ENCODE data around the gene CAMSAP2.
"Not testable (repeated sequence)": the region's sequence is repeated elsewhere in the genome, so short reads cannot be mapped to it uniquely, and the experiment has no call there.

Gene CAMSAP2

DNA sequence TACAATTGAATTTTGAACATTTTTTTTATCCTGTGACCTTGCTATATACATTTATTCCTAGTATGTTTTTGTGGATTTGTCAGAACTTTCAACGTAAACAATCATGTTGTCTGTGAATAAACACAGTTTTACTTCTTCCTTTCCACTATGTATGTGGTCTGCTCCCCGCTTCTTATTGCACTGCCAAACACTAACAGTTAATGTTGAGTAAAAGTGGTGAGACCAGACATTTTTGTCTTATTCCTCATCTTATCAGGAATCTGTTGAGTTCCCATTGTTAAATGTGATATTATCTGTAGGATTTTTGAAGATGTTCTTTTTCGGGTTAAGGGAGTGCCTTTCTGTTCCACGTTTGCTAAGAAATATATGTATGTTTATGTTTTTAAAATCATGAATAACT is 45.9 kb downstream of the CAMSAP2 start:
- no peak for DNase-seq (ENCODE audit: low spot score)

DNA sequence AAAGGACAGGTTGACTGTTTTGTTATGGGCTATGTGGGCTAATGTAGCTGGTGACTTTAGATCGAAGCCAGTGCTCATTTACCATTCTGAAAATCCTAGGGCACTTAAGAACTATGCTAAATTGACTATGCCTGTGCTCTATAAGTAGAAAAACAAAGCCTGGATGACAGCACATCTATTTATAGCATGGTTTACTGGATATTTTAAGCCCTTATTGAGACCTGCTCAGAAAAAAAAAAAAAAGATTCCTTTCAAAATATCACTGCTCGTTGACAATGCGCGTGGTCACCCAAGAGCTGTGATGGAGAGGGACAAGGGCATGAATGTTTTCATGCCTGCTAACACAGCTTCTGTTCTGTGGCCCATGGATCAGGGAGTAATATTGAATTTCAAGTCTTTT is 48.1 kb downstream of the CAMSAP2 start:
- no peak for DNase-seq (ENCODE audit: low spot score)

DNA sequence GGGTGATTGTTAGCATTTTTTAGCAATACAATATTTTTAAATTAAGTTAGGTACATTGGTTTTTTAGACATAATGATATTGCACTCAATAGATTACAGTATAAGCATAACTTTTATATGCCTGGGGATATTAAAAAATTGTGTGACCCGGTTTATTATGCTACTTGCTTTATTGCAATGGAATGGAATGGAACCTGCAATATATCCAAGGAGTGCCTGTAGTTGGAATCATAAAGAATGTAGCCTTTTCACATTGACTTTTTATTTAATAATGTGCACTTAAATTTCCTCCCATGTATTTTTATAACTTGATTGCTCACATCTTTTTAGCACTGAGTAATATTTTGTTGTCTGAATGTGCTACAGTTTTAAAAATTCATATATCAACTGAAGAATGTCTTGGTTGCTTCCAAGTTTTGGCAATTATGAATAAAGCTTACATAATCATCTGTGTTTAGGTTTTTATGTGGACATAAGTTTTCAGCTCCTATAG is 49.2 kb downstream of the CAMSAP2 start:
- DNase-seq (ENCODE audit: low spot score), result no peak

DNA sequence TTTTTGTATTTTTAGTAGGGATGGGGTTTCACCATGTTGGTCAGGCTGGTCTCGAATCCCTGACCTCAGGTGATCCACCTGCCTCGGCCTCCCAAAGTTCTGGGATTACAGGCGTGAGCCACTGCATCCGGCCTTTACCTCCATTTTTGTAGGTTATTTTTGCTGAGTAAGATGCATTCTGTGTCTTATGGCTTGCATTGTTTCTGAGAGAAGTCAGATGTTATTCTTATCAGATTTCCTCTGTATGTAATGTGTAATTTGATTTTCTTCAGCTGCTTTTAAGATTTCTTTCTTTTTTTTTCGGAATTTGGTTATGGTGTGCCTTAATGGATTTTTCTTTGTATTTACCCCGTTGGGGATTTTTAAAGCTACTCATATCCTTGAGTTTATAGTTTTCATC is 52.3 kb downstream of the CAMSAP2 start:
- DNase-seq (ENCODE audit: low spot score), result not testable (repeated sequence)

DNA sequence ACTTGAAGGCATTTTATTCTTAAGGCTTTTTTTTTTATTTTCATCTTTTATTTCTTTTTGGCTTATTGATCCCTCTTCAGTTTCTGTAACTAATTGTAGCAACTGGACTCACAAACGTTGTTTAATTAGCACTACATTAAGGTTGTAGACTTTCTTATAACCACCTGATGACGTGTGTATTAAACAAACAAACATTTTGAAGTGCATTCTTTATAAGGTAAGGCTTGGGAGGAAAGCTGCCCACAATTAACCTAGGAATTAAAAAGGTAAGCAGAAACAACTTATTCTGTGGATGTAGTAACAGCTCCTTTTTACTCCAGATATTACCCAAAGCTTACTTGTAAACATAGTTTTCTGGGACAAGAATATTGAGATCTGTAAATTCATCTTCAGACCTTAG is 55.0 kb downstream of the CAMSAP2 start:
- DNase-seq (ENCODE audit: low spot score), result no peak

DNA sequence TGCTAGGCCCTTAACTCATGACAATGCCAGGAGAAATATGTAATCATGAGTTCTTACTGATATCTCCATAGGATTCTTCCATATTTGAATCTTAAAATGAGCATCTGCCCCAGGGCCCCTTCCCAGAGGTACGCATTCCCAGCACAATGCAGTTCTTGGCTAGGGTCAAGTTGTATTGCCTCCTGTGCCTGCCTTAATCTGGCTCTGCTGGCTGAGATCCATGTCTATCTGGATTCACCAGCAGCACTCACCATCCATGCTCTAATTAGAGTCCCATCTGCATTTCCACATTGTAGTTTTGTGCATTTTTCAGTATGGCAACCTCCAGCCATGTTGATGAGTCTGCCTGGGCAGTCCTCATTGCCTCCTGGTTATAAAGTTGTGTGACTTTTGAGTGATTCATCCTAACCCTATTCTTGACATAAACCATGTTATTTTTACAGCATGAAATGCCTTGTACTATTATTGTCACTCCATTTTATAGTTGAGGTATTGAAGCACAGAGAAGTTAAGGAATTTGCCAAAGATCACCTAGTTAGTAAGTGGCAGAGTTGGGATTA is 55.9 kb downstream of the CAMSAP2 start:
- DNase-seq (ENCODE audit: low spot score), result no peak

DNA sequence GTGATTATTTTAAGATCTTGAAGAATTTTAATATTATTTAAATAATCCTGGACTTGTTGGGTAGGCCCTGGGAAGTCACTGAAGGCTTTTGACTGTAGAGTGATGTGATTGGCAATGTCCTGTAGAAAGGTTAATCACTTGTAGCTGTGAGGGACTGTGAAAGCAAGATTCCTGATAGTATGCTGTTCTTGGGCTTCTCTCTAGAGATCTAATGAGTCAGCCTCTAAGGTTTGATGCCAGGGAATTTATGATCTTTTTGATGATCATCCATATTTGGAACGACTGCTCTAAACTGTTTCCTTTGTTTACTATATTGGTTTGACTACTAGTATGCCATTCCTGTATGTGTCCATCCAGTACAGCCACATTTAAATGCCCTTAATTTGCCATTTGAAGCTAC is 56.5 kb downstream of the CAMSAP2 start:
- no peak for DNase-seq (ENCODE audit: low spot score)

DNA sequence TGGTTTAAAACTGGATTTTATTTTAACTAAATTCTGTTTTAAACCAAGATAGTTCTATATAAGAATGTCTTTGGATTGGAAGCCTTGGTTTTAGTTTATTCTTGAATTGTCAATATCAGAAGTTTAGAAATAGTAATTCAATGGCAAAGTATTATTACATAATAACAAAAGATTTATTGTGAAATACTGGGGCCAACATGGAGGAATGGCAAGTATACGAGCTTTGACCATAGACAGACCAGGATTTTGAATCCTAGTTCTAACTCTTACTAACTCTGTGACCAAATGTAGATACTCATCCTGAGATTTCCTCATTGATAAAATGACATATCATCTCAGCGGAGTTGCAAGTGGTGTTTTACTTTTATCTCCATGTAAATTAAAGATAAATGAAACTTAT is 63.3 kb downstream of the CAMSAP2 start:
- no peak for DNase-seq (ENCODE audit: low spot score)

DNA sequence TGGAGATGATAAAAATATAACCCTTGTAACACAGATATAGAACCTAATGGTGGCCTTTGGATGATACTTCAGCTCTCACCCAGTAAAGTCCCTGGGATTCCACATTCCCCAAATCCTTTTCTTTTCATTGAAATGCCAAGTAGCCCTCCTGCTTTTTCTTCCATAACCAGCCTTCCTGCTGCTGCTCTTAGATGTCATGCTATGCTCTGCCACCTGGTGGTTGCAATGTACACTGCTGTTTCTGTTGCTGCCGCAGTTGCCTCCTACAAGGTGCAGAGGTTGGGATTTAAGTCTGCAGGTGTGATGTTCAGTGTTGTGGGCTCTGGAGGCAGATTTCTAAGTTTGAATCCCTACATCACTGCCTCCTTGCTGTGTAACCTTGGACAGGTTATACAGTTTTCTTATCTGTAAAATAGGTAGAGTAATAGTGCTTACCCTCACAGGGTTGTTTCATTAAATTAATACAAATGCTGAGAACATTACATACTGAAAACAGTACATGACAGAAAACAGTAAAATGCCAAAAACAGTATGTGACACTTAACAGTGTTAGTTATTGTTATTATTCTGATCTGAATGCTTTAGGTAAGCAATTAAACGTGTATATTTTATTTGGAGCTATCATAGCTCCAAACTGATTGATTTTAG is 64.3 kb downstream of the CAMSAP2 start:
- peak; percentile 77 for DNase-seq (ENCODE audit: low spot score)

DNA sequence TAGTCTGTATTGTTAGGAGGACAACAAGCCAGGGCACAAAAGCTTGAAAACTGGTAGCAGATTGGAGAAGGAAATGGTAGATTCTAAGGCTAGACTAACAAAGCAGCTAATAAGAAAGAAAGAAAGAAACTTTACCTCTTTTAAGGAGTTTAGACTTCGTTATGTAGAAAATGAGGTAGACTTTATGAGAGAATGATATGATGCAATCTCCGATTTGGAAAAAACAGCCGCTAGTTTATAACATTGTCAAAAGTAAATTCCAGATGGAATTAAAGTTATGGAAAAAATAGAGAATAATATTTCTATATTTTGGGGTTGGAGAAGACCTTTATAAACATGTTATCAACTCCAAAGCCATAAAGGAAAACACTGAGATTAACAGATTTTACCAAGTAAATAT is 67.0 kb downstream of the CAMSAP2 start:
- no peak for DNase-seq (ENCODE audit: low spot score)

DNA sequence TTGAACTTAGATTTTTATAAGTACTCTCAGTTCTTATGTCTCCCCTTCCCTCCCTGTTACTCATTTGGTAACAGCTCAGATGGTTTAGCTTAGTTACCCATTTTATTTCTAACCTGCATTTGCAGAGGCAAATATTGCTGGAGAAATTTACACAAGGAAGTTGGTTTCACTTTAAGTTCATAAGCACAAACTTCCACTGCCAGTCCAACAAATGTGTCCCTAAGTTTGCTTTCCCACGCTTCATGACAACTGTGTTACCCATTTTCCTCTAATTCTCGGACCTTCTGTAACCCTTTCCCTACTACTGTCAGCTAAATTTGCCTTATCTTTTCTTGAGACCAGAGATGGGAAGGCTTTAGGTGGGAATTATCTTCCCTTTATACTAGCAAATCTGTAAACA is 70.2 kb downstream of the CAMSAP2 start:
- no peak for DNase-seq (ENCODE audit: low spot score)

DNA sequence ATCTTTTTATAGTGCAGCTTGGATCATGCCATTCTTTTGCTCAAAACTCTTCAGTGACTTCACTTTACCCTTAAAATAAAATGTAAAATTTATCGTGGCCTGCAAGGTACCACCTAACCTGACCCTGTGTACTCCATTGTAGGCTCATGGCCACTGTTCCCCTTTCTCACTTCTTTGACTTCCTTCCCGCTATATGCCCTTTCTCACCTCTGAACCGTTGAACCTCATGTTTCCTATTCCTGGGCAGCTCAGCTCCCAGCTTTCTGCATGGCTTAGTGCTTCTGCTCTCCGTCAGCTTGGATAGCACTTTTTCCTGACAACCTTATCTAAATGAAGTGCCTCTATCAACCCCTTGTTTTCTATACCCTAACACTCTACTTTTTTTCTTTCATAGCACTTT is 73.0 kb downstream of the CAMSAP2 start:
- DNase-seq (ENCODE audit: low spot score), result no peak

DNA sequence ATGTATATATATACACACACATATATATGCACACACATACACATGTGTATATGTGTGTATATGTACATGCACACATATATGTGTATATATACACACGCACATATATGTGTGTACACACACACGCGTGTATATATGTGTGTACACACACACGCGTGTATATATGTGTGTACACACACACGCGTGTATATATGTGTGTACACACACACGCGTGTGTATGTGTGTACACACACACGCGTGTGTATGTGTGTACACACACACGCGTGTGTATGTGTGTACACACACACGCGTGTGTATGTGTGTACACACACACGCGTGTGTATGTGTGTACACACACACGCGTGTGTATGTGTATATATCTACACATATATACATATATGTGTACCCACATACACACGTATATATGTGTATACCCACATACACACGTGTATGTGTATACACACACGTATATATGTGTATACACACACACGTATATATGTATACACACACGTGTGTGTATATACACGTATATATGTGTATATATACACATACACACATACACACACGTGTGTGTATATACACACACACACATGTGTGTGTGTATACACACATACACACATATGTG is 78.0 kb downstream of the CAMSAP2 start:
- DNase-seq (ENCODE audit: low spot score), result not testable (repeated sequence)

DNA sequence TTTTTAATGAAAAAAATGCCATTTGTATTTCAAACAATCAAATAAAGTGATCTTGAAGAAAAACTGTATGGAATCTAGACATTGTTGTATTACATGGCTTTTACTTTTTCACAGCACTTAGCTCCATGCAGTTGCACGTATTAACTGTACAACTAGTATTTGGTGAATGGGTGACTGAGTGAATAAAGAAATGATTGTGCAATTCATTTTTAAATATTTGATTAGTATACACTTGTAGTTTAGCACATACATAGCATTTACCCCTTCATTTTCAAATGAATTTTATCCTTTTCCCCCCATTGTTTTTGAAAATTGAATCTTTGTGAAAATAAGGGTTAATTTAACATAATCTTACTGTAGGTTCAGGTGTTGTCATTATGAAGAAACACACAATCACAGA is 79.6 kb downstream of the CAMSAP2 start:
- no peak for DNase-seq (ENCODE audit: low spot score)

DNA sequence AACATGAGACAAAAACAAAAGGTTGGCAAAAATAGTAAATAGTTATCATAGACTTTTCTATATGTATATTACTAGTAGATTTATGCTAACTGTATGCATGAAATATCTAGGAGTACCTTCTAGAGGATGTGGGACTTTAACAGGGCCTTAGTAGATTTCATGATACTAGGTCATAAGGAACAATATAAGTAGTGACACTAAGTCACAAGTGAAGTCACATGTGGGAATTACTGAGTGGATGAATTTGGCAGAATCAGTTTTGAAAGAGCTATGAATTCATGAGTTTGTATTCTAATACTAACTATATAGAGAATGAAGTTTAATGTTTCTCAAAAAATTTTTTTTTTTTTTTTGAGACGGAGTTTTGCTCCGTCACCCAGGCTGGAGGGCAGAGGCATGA is 81.0 kb downstream of the CAMSAP2 start:
- no peak for DNase-seq (ENCODE audit: low spot score)

DNA sequence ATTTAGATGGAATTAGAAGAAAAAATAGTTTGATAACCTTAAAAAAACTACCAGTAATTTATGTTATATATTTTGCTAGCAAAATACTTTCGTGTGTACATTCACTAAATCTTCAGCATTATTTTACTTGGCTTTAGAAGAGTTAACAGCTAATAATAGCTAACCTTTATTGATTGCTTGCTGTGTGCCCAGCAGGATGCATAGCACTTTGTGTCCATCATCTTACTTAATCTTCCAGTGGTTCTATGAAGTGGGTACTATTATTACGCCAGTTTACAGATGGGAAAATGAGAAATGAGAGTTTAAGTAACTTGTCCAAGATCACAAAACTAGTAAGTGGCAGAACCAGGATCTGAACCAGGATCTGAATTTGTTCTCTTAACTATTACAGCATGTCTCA is 92.4 kb downstream of the CAMSAP2 start:
- no peak for DNase-seq (ENCODE audit: low spot score)

DNA sequence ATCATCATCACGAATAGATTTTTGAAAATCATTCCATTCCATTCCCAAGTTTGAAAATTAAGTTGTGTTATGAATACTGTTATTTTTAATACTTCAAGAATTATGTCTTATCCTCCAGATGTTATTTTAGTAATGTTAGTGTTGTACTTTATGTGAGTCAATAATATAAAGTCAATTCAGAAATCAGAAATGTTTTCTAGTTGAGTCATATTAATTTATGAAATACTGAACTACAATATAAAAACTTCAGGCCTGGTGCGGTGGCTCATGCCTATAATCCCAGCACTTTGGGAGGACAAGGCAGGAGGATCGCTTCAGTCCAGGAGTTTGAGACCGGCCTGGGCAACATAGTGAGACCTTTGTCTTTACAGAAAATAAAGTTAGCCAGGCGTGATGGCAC is 95.7 kb downstream of the CAMSAP2 start:
- no peak for DNase-seq (ENCODE audit: low spot score)

DNA sequence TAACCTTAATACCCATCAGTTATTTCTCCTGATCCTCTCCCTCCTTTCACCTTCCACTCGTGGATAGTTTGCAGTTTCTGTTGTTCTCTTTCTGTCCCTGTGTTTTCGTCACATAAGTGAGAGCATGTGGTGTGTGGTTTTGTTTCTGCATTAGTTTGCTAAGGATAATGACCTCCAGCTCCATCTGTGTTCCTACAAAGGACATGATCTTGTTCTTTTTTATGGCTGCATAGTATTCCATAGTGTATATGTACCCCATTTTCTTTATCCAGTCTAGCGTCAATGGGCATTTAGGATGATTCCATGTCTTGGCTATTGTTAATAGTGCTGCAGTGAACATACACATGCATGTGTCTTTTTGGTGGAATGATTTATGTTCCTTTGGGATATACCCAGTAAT is 97.5 kb downstream of the CAMSAP2 start:
- no peak for DNase-seq (ENCODE audit: low spot score)

DNA sequence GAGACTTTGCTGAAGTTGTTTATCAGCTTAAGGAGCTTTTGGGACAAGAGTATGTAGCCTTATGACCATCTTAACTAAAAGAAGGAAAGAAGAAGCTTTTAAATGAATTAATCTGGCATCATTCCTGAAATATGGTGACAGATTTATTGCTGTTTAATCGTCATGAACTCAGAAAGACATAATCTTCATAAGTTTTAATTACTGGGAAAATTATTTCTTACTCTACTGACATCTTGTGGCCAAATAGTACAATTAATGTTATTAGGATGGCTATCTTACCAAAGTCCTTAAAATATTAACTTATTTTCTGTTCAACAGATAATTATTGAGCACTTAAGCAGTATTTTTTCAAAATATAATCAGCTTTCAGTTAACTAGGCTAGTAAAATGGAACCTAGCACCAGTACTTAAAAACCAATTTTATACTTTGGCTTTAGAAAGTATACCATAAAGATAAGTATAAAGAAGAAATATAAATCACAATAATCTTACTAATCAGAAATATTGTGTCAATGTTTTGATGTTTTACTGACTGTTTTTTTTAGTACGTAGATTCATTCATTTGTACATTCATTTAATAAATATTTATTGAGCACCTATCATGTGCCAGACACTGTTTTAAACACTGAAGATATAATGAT is 99.4 kb downstream of the CAMSAP2 start:
- no peak for DNase-seq (ENCODE audit: low spot score)

DNA sequence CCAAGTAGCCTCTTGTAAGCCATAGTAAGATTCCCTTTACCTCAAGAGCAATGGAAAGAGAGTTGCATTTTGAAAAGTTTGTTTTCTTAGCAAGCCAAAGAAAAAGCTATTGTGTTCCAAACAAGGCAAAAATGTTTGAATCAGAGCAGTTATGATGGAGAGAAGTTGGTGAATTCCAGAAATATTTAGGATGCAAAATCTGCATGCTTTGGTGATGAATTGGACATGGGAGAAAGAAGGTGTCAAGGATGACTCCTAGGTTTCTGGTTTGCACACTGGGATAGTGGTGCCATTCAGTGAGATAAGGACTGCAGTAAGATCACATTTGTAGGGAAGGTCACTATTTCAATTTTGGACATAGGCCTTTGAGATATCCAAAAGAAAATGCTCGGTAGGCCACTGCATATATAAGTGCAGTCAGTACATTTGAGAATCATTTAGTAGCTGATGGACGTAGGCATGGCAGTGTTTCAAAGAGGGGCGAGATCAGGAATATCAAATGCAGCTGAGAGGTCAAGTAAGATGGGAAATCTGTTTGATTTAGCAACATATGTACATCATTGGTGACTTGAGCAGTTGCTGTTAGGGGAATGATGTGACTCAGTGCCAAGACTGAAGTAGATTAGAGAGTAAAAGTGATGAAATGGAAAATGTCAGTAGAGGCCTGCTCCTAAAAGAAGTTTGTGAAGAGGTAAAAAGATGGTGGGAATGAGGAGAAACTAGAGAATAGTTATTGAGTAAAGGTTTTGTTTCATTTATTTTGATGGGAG is 100.2 kb downstream of the CAMSAP2 start:
- no peak for DNase-seq (ENCODE audit: low spot score)

DNA sequence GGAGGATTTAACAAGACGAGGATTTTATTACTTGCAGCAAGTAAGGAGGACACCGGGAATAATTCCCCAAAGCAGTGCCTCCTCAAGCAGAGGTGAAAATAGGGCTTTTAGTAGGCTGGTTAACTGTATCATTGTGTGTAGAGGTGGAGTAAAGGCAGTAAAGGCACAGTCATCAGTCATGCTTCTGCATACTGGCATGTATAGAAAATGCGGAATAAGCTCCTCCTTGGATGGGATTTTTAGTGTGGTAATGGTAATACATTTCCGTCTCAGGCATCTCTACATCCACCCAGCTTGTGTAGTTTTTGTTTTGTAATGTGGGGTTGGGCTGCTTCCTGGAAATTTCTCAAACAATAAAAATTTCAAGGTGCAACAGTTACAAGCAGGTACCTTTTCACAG is 106.7 kb downstream of the CAMSAP2 start:
- no peak for DNase-seq (ENCODE audit: low spot score)

DNA sequence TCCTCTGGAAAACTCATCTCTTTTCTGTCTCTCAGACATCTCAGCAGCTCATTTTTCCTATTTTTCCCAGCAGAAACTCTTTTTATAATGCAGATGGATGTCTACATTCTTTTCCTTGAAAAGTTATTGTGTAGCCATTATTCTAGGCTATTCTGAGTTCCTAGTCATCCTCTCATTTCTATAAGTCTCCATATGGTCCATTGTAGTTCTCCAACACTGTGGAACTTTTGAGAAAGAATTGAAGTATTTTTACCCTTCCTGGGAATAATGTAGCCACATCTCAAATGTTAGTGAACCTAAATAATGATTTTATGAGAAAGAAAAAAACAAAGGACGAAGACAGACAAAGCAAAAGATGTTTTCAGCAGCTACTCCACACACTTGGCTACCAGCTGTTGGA is 107.7 kb downstream of the CAMSAP2 start:
- no peak for DNase-seq (ENCODE audit: low spot score)

DNA sequence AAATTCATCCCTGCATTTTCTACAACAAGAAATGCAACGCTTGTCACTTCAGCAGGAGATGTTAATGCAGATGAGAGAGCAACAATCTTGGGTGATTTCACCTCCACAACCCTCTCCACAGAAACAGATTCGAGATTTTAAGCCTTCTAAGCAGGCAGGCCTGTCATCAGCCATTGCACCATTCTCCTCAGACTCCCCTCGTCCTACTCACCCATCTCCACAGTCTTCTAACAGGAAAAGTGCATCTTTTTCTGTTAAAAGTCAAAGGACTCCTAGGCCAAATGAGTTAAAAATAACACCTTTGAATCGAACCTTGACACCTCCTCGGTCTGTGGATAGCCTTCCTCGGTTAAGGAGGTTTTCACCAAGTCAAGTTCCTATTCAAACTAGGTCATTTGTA is 110.7 kb downstream of the CAMSAP2 start:
- DNase-seq (ENCODE audit: low spot score), result no peak
